HepG2 (cell line): ENCODE data around the gene TLN1. TPM values are rescaled to one million over a fixed set of nuclear protein-coding genes. Genes with fewer than 3 reads are reported as not detected.

ENCODE experiments used
- ATAC-seq: fragments of 200-7000 bp; cut with Tn5 transposase; 3 replicates; pipeline ENCODE4 v1.9.1; 2020; ENCODE audit warnings: mild to moderate bottlenecking, moderate library complexity
- BruUV-seq: library from RNA; stranded (reverse); fragments of 400-500 nt; replicated peaks from 2 replicates; lab custom pipeline; 2021; lab: Mats Ljungman, UMichigan
- CTCF ChIA-PET: fragments of 300-600 bp; formaldehyde crosslinking; extraction: SDS; loops from one replicate; lab custom pipeline; 2021; ENCODE audit warnings: low total read pairs, inconsistent platforms, low intra/inter-chr PET ratio; lab: Yijun Ruan, JAX
- POLR2A ChIA-PET: fragments of 350-600 bp; sonication (Branson Sonifier 250); formaldehyde crosslinking; loops from one replicate; lab custom pipeline; 2020; ENCODE audit warnings: antibody characterized with exemption, inconsistent platforms; lab: Yijun Ruan, JAX
- DNase-seq: peaks from one replicate; pipeline ENCODE4 v3.0.0-alpha.2; 2015; ENCODE audit warnings: low spot score
- FAIRE-seq: peaks from 3 replicates; lab custom pipeline; 2011; peaks lifted over from hg19 to GRCh38; lab: Jason Lieb, UNC
- H2AFZ ChIP-seq: one replicate; pipeline ENCODE4 v1.6.1; 2011; ENCODE audit warnings: low read length, inconsistent platforms
- H3K27ac ChIP-seq: fragments of 300-600 bp; 3 replicates; pipeline ENCODE4 v1.8.0; 2011; ENCODE audit warnings: mixed run types, mild to moderate bottlenecking, mixed read lengths, low read length, inconsistent platforms; ENCODE audit not compliant: insufficient read depth; ENCODE audit errors: extremely low read length
- H3K27me3 ChIP-seq, 2 experiments: fragments of 200-600 bp in 1 of 2; 2 replicates in 1 of 2; 3 replicates in 1 of 2; pipeline versions ENCODE4 v1.6.0 to v1.8.0; 2011; ENCODE audit warnings: low read length in 2 of 2, mild to moderate bottlenecking in 2 of 2, moderate library complexity in 2 of 2, inconsistent platforms in 1 of 2; ENCODE audit not compliant: insufficient read depth in 2 of 2, control insufficient read depth in 1 of 2
- H3K36me3 ChIP-seq, 2 experiments: fragments of 200-600 bp in 1 of 2; replicated peaks in 1 of 2; 2 replicates in 1 of 2; 3 replicates in 1 of 2; pipeline versions ENCODE4 v1.5.1 to v1.8.0; 2011; ENCODE audit warnings: low read length in 2 of 2, inconsistent platforms in 1 of 2; ENCODE audit not compliant: insufficient read depth in 2 of 2, control insufficient read depth in 1 of 2
- H3K4me1 ChIP-seq: 2 replicates; pipeline ENCODE4 v1.5.1; 2012; ENCODE audit warnings: low read length, inconsistent platforms; ENCODE audit not compliant: insufficient read depth
- H3K4me2 ChIP-seq: 2 replicates; pipeline ENCODE4 v1.6.0; 2011; ENCODE audit warnings: low read depth, low read length, inconsistent platforms
- H3K4me3 ChIP-seq, 3 experiments: fragments of 200-600 bp in 1 of 3; sonication (generic), shearing (Covaris generic) in 1 of 3; replicated peaks in 1 of 3; 2 replicates each; pipeline ENCODE4 v1.5.1; 2011 to 2016; ENCODE audit warnings: low read length in 3 of 3, inconsistent platforms in 2 of 3, low read depth in 2 of 3, mild to moderate bottlenecking in 2 of 3, control low read depth in 1 of 3, mixed read lengths in 1 of 3; ENCODE audit not compliant: insufficient read depth in 1 of 3
- H3K79me2 ChIP-seq: one replicate; pipeline ENCODE4 v1.6.1; 2011; ENCODE audit warnings: low read length, inconsistent platforms; ENCODE audit not compliant: insufficient read depth
- H3K9ac ChIP-seq: 2 replicates; pipeline ENCODE4 v1.6.0; 2011; ENCODE audit warnings: mild to moderate bottlenecking, low read depth, low read length, inconsistent platforms; ENCODE audit not compliant: insufficient read depth
- H3K9me3 ChIP-seq: 2 replicates; pipeline ENCODE4 v1.5.1; 2012; ENCODE audit warnings: mild to moderate bottlenecking, low read length
- H4K20me1 ChIP-seq: 2 replicates; pipeline ENCODE4 v1.6.0; 2011; ENCODE audit warnings: inconsistent platforms, mild to moderate bottlenecking, low read length, moderate library complexity; ENCODE audit not compliant: insufficient read depth
- HMGA1 ChIP-seq: sonication (generic); formaldehyde crosslinking; conservative IDR thresholded peaks from 2 replicates; pipeline ENCODE4 v1.4.0; 2020; ENCODE audit warnings: missing genetic modification reagents
- MTA3 ChIP-seq: sonication (generic); formaldehyde crosslinking; IDR thresholded peaks from 2 replicates; pipeline ENCODE4 v1.4.0; 2020; ENCODE audit warnings: missing genetic modification reagents
- PAF1 ChIP-seq: IDR thresholded peaks from 2 replicates; pipeline ENCODE4 v1.6.1; 2016; ENCODE audit warnings: missing genetic modification reagents, missing compliant biosample characterization
- RBM39 ChIP-seq: fragments of 200-400 bp; formaldehyde crosslinking; IDR thresholded peaks from one replicate; pipeline ENCODE4 v1.6.1; 2018; ENCODE audit warnings: antibody characterized with exemption, mild to moderate bottlenecking, low read depth, low read length; ENCODE audit not compliant: poor library complexity, severe bottlenecking
- RNF219 ChIP-seq: sonication (generic); formaldehyde crosslinking; IDR thresholded peaks from 2 replicates; pipeline ENCODE4 v1.5.0; 2020; ENCODE audit warnings: mild to moderate bottlenecking, missing genetic modification reagents
- SIX4 ChIP-seq: sonication (generic); formaldehyde crosslinking; IDR thresholded peaks from 2 replicates; pipeline ENCODE4 v1.4.0; 2020; ENCODE audit warnings: missing genetic modification reagents
- YEATS2 ChIP-seq: sonication (generic); formaldehyde crosslinking; IDR thresholded peaks from 2 replicates; pipeline ENCODE4 v1.4.0; 2020; ENCODE audit warnings: missing genetic modification reagents, borderline replicate concordance
- ZNF614 ChIP-seq: IDR thresholded peaks from 2 replicates; pipeline ENCODE4 v1.6.1; 2018; ENCODE audit warnings: missing biosample characterization, missing genetic modification reagents, inconsistent platforms, borderline replicate concordance
- WGBS: methylation state at CpG from one replicate; pipeline ENCODE4 v1.1.6; 2017; ENCODE audit warnings: low lambda C conversion rate; 5-methylcytosine and 5-hydroxymethylcytosine counted together
- in situ Hi-C: cut with HindIII; loops from 2 replicates; pipeline ENCODE4 v1.10.0; 2017; ENCODE audit warnings: low pct_unique_long_range_greater_than_20kb; ENCODE audit not compliant: extremely low pct_ligation_motif_present
- intact Hi-C: fragments of 100-400 bp; cut with micrococcal nuclease; formaldehyde crosslinking; loops from one replicate; pipeline ENCODE4 v1.10.0; 2022; ENCODE audit not compliant: unreplicated experiment
- polyA plus RNA-seq, 8 experiments: library from polyadenylated mRNA; depleted of rRNA in 3 of 8; stranded (reverse) in 7 of 8; unstranded in 1 of 8; fragments of >200 nt; fragmentation: Illumina TruSeq in 4 of 8; extraction: Trizol in 4 of 8; gene quantifications; 2 replicates each; pipeline versions ENCODE4 v1.2.1 to v1.2.3, GENCODE V29; 2011 to 2016; ENCODE audit warnings: low read depth in 4 of 8, missing spikeins in 1 of 8, mixed read lengths in 1 of 8; ENCODE audit not compliant: insufficient read depth in 1 of 8
- total RNA-seq, 5 experiments: library from RNA; depleted of rRNA; stranded (reverse); fragments of >200 nt; fragmentation: Illumina TruSeq; extraction: Trizol; gene quantifications; 2 replicates each; pipeline ENCODE4 v1.2.3, GENCODE V29; 2016; ENCODE audit warnings: low read depth in 1 of 5
- TF ChIP-seq, protein P1 (sequence below): sonication (generic); formaldehyde crosslinking; IDR thresholded peaks from 2 replicates; pipeline ENCODE4 v1.4.0; 2020; ENCODE audit warnings: missing genetic modification reagents, mild to moderate bottlenecking, borderline replicate concordance

The TLN1 gene
- total and polyA plus RNA-seq, 2 of the 13 experiments (the other 11 are each of a cell fraction or from before 2014, with no cell fraction given) = 35.2 to 51.8 TPM

- TF ChIP-seq, protein P1, sequence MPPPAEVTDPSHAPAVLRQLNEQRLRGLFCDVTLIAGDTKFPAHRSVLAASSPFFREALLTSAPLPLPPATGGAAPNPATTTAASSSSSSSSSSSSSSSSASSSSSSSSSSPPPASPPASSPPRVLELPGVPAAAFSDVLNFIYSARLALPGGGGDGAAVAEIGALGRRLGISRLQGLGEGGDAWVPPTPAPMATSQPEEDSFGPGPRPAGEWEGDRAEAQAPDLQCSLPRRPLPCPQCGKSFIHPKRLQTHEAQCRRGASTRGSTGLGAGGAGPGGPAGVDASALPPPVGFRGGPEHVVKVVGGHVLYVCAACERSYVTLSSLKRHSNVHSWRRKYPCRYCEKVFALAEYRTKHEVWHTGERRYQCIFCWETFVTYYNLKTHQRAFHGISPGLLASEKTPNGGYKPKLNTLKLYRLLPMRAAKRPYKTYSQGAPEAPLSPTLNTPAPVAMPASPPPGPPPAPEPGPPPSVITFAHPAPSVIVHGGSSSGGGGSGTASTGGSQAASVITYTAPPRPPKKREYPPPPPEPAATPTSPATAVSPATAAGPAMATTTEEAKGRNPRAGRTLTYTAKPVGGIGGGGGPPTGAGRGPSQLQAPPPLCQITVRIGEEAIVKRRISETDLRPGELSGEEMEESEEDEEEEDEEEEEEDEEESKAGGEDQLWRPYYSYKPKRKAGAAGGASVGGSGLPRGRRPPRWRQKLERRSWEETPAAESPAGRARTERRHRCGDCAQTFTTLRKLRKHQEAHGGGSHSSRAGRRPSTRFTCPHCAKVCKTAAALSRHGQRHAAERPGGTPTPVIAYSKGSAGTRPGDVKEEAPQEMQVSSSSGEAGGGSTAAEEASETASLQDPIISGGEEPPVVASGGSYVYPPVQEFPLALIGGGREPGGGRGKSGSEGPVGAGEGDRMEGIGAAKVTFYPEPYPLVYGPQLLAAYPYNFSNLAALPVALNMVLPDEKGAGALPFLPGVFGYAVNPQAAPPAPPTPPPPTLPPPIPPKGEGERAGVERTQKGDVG = no peak
Measured at GRCh38 chr9:35754264-35754663, 22.3 kb upstream of the TLN1 start, which contains the start of gene MSMP (continued).

DNA sequence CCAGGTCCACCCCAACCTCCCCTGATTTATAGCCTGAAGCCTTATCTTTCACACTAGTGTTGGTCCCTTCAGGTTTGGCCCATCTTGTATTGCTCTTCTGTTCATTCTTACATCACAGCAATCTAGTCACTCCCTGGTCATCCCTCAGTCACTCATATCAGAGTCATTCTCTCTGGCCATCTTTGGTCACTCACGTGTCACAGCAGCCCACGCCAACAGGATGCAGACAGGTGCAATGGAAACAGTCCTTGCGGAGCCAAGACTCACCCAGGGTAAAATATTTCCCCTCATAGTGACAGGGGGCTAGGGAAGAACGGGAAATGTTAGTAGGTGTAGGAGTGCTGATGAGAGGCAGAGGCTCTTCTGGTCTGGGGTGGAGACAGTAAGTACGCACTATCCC, 21.5 kb upstream of the TLN1 start:
- Histone ChIP-seq H3K27ac (no peak overlapping the region), H3K4me2 (no peak overlapping the region), H2AFZ (no peak overlapping the region), H3K9me3 (no peaks in the 10 kb centered on the region), H3K4me1 (peaks cover 25% of the 10 kb centered on the region), H3K27me3 (no peaks in the 10 kb centered on the region; a peak in 1 of 5 replicates), H3K79me2 (peaks cover 12% of the 10 kb centered on the region), H3K36me3 (peaks cover 8 to 30% of the 10 kb centered on the region in 2 experiments), H3K4me3 (no peak overlapping the region), H3K9ac (no peak overlapping the region), H4K20me1 (peaks cover 2% of the 10 kb centered on the region; the same call in 1 of the 2 replicates)
- TF ChIP-seq MTA3 (no peak), YEATS2 (no peak), RBM39 (no peak), PAF1 (CRISPR knock-in tag) (no peak), HMGA1 (no peak), SIX4 (CRISPR knock-in tag) (no peak), ZNF614 (no peak), RNF219 (CRISPR knock-in tag) (no peak)
- WGBS = 98% methylated on average over 5 of the region's 5 CpGs
- intact Hi-C loops (no loop called here), in situ Hi-C loops (no loop called here)
- ATAC-seq (no peak), FAIRE-seq (no peak), DNase-seq (no peak)
- CTCF ChIA-PET = no interaction called here
- BruUV-seq = no TSS peak
- POLR2A ChIA-PET = no interaction called here
